T-helper 1 cell treated with Interleukin-12 subunit alpha and Interleukin-12 subunit beta and Interleukin-4 antibody, amounts not matched to agents 30 μg/mL and 1 μg/mL, for 36 hours (primary cell): ENCODE results near the gene RASSF4.

Source experiments
- H3K27ac Mint-ChIP-seq: one replicate; pipeline ENCODE4 v1.8.0; 2021; ENCODE audit warnings: mild to moderate bottlenecking, mixed read lengths
- H3K27me3 Mint-ChIP-seq: one replicate; pipeline ENCODE4 v1.8.0; 2021; ENCODE audit warnings: low read depth, mixed read lengths
- H3K36me3 Mint-ChIP-seq: one replicate; pipeline ENCODE4 v1.8.0; 2021; ENCODE audit warnings: low read depth, mixed read lengths
- H3K4me1 Mint-ChIP-seq: one replicate; pipeline ENCODE4 v1.8.0; 2021; ENCODE audit warnings: low read depth, mixed read lengths
- H3K4me3 Mint-ChIP-seq: one replicate; pipeline ENCODE4 v1.8.0; 2021; ENCODE audit warnings: mild to moderate bottlenecking, moderate library complexity, mixed read lengths
- H3K9me3 Mint-ChIP-seq: one replicate; pipeline ENCODE4 v1.8.0; 2021; ENCODE audit warnings: mixed read lengths

The RASSF4 gene

DNA sequence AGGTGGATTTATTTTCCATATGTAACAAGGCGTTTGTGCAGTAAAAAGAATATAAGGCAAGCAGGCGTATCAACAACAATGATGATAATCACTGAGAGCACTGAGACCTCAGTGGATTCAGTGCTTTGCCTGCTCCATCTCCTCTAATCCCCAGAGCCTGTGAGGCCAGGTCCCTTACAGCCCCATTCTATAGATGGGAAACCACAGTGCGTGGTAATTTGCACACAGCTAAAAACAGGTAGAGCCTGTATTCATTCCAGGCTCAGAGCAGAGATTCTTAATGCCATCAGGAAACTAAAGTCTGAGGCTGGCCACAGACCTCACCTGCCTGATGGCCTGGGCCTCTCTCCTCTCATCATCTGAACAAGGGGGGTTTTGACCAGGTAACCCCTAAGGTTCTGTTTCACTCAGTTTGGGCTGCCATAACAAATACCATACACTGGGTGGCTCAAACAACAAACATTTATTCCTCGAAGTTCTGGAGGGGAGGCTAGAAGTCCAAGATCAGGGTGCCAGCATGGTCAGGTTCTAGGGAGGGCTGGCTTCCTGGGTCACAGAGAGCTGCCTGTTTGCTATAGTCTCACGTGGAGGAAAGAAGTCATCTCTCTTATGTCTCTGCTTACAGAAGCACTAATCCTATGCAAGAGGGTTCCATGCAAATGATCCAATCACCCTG, 10.3 kb upstream of the RASSF4 start:
- no peak overlapping the region for H3K4me3 Mint-ChIP-seq
- H3K9me3 Mint-ChIP-seq = peaks cover 19% of the 10 kb centered on the region
- peaks cover 4% of the 10 kb centered on the region for H3K36me3 Mint-ChIP-seq
- peaks cover 4% of the 10 kb centered on the region for H3K4me1 Mint-ChIP-seq
- peaks cover 5% of the 10 kb centered on the region for H3K27me3 Mint-ChIP-seq
- H3K27ac Mint-ChIP-seq = no peak overlapping the region

GRCh38 chr10:44949915-44950314, 9.7 kb upstream of the RASSF4 start:
- Mint-ChIP-seq H3K9me3 (peaks cover 12% of the 10 kb centered on the region), H3K36me3 (peaks cover 4% of the 10 kb centered on the region), H3K4me1 (peaks cover 6% of the 10 kb centered on the region), H3K27ac (no peak overlapping the region), H3K4me3 (no peak overlapping the region), H3K27me3 (no peaks in the 10 kb centered on the region)

GRCh38 chr10:44950326-44951225, 9.0 kb upstream of the RASSF4 start:
- Mint-ChIP-seq H3K27ac (no peak overlapping the region), H3K36me3 (peaks cover 2% of the 10 kb centered on the region), H3K9me3 (peaks cover 6% of the 10 kb centered on the region), H3K4me1 (peaks cover 7% of the 10 kb centered on the region), H3K27me3 (no peaks in the 10 kb centered on the region), H3K4me3 (no peak overlapping the region)

DNA sequence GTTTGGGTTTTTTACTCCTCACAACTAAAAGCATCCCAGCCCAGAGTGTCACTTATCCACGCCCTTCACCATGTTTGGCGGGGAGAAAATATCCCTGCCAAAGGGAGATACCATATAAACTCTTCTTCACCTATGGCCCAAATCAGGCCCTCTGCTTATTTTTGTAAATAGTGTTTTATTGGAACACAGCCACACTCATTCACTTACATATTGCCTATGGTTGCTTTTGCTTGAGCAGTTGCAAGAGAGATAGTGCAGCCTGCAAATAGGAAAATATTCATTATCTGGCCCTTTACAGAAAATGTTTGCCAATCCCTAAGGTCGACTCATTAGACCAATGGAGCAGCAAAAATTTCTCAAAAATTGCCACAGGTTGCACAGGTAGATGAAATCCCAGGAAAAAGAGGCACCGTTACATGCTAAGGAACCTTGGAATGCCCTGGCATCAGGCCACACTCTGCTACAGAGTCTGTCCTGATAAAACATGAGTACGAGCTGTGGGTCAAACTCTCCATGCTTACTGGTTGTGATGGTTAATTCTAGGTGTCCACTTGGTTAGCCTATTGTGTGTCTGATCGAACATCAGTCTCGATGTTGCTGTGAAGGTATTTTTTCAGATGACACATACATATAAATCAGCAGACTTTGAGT, 7.9 kb upstream of the RASSF4 start:
- no peak overlapping the region for H3K4me3 Mint-ChIP-seq
- peaks cover 11% of the 10 kb centered on the region for H3K4me1 Mint-ChIP-seq
- H3K27ac Mint-ChIP-seq = no peak overlapping the region
- H3K9me3 Mint-ChIP-seq = no peaks in the 10 kb centered on the region
- H3K36me3 Mint-ChIP-seq = peaks cover 8% of the 10 kb centered on the region
- no peaks in the 10 kb centered on the region for H3K27me3 Mint-ChIP-seq

GRCh38 chr10:44952779-44953231, 6.8 kb upstream of the RASSF4 start:
- H3K9me3 Mint-ChIP-seq = no peaks in the 10 kb centered on the region
- no peak overlapping the region for H3K4me3 Mint-ChIP-seq
- peaks cover 10% of the 10 kb centered on the region for H3K36me3 Mint-ChIP-seq
- peaks cover 10% of the 10 kb centered on the region for H3K4me1 Mint-ChIP-seq
- no peaks in the 10 kb centered on the region for H3K27me3 Mint-ChIP-seq
- H3K27ac Mint-ChIP-seq = no peak overlapping the region

DNA sequence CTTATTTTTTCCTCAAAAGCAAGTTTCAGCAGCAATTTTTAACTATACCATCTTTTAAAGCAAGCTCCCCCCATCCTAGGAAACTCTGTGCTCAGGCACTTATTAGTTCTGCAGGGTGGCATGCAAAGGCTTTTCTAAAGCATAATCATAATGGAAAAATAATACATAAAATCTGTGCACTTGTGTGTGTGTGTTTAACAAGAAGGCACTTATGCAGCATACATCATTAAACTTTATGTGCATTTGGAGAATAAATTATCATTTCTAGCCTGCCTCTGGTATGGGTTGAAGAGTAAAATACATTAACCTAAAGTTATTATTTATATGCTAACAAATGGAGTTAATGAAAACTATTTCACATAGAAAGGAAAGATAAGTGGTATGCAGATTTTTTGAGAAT, 5.6 kb upstream of the RASSF4 start:
- H3K4me1 Mint-ChIP-seq = peaks cover 14% of the 10 kb centered on the region
- H3K4me3 Mint-ChIP-seq = no peak overlapping the region
- no peaks in the 10 kb centered on the region for H3K27me3 Mint-ChIP-seq
- H3K27ac Mint-ChIP-seq = no peak overlapping the region
- H3K36me3 Mint-ChIP-seq = peaks cover 12% of the 10 kb centered on the region
- no peaks in the 10 kb centered on the region for H3K9me3 Mint-ChIP-seq

GRCh38 chr10:44954962-44955361, 4.6 kb upstream of the RASSF4 start:
- no peak overlapping the region for H3K27ac Mint-ChIP-seq
- H3K27me3 Mint-ChIP-seq = no peaks in the 10 kb centered on the region
- H3K36me3 Mint-ChIP-seq = peaks cover 12% of the 10 kb centered on the region
- no peaks in the 10 kb centered on the region for H3K9me3 Mint-ChIP-seq
- H3K4me3 Mint-ChIP-seq = no peak overlapping the region
- peaks cover 14% of the 10 kb centered on the region for H3K4me1 Mint-ChIP-seq

GRCh38 chr10:44955413-44956070, 4.1 kb upstream of the RASSF4 start:
- Mint-ChIP-seq H3K27me3 (no peaks in the 10 kb centered on the region), H3K4me3 (no peak overlapping the region), H3K27ac (no peak overlapping the region), H3K4me1 (peaks cover 16% of the 10 kb centered on the region), H3K36me3 (peaks cover 12% of the 10 kb centered on the region), H3K9me3 (no peaks in the 10 kb centered on the region)

DNA sequence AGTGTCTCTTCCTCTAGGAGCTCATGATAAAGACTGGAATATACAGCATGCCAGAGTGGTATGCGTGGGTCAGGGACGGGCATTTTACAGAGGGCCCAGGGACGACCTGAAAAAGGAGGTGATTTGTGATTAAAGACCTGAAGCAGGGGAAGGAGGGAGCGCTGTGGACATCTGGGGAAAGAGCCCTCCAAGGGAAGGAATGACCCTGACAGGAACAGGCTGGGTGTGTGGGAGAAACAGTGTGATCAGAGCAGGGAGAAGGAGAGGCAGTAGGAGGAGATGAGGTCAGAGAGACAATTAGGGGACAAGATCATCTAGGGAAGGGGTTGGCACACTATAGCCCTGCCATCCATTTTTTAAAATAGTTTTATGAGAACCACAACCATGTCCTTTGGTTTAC, 3.4 kb upstream of the RASSF4 start:
- H3K9me3 Mint-ChIP-seq = no peaks in the 10 kb centered on the region
- peaks cover 12% of the 10 kb centered on the region for H3K36me3 Mint-ChIP-seq
- H3K27me3 Mint-ChIP-seq = no peaks in the 10 kb centered on the region
- no peak overlapping the region for H3K27ac Mint-ChIP-seq
- no peak overlapping the region for H3K4me3 Mint-ChIP-seq
- peaks cover 19% of the 10 kb centered on the region for H3K4me1 Mint-ChIP-seq

- Mint-ChIP-seq H3K27ac (no peak overlapping the region), H3K9me3 (no peaks in the 10 kb centered on the region), H3K27me3 (no peaks in the 10 kb centered on the region), H3K4me1 (peaks cover 19% of the 10 kb centered on the region), H3K4me3 (no peak overlapping the region), H3K36me3 (peaks cover 12% of the 10 kb centered on the region)
These were observed 2.6 kb upstream of the RASSF4 start for GRCh38 chr10:44956717-44957706.

DNA sequence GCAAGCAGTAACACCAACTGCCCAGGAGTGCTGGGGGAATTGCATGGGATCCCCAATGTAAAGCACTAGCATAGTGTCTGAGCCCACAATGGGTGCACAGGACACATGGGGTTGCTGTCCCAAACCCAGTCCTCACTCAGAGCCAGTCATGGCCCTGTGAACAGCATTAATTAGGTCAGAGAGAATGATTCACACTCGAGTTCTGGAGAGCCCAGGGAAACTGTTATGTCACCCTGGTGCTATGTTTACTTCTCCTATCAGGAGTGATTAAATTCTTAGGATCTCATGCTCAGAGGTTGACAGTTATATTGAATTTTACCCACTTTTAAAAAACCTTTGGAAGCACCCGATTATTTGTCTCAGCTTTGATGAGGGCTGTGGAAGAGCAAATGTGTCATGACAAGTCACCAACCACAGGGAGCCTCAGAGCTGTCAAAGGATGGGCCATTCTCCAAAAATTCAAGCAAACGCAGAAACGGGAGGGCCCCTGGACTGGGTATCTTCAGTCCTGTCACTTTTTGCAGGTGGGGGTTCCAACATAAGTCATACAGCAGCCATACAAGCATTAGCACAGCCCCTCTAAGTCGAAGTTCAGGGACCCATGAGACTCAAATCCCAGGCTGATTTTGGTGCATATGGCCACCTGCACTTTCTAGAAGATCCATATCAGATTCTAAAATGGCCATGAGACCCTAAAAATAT, 1.3 kb upstream of the RASSF4 start:
- peaks cover 19% of the 10 kb centered on the region for H3K4me1 Mint-ChIP-seq
- peaks cover 12% of the 10 kb centered on the region for H3K36me3 Mint-ChIP-seq
- peak overlapping the region; percentile 80 for H3K4me3 Mint-ChIP-seq
- H3K27ac Mint-ChIP-seq = peak overlapping the region; percentile 20
- H3K9me3 Mint-ChIP-seq = no peaks in the 10 kb centered on the region
- H3K27me3 Mint-ChIP-seq = no peaks in the 10 kb centered on the region

GRCh38 chr10:44958898-44959246, 730 bp upstream of the RASSF4 start:
- Mint-ChIP-seq H3K4me1 (peaks cover 19% of the 10 kb centered on the region), H3K27me3 (no peaks in the 10 kb centered on the region), H3K27ac (peak overlapping the region; percentile 26), H3K4me3 (peak overlapping the region; percentile 80), H3K9me3 (no peaks in the 10 kb centered on the region), H3K36me3 (peaks cover 12% of the 10 kb centered on the region)

DNA sequence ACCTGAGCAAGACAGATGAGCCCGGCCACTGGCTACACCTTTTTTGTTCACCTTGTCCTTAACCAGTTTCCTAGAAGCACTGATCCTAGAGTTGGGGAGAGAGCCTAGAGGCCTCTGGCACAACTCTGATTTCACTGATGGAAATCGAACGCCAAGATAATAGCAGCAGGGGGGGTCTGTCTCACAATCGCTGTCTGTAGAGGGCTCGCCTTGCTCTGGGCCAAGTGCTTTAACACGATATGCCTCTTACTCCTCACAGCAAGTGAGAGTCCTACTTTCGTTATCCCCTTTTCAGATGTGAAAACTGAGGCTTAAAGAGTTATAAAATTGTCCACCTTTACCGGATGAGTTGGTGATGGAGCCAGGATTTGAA, 472 bp downstream of the RASSF4 start:
- Mint-ChIP-seq H3K36me3 (peaks cover 10% of the 10 kb centered on the region), H3K4me3 (peak overlapping the region; percentile 80), H3K4me1 (peaks cover 19% of the 10 kb centered on the region), H3K27ac (no peak overlapping the region), H3K27me3 (no peaks in the 10 kb centered on the region), H3K9me3 (no peaks in the 10 kb centered on the region)
